GM21360 (cell line): Measurements from ENCODE around the gene CENPO.
"Not testable (repeated sequence)": the region's sequence is repeated elsewhere in the genome, so short reads cannot be mapped to it uniquely, and the experiment has no call there.

ENCODE experiments used
- ATAC-seq: cut with Tn5 transposase; IDR thresholded peaks from one replicate; pipeline ENCODE4 v1.9.1; 2021; ENCODE audit warnings: mild to moderate bottlenecking, moderate library complexity; ENCODE audit not compliant: unreplicated experiment

The CENPO gene

DNA sequence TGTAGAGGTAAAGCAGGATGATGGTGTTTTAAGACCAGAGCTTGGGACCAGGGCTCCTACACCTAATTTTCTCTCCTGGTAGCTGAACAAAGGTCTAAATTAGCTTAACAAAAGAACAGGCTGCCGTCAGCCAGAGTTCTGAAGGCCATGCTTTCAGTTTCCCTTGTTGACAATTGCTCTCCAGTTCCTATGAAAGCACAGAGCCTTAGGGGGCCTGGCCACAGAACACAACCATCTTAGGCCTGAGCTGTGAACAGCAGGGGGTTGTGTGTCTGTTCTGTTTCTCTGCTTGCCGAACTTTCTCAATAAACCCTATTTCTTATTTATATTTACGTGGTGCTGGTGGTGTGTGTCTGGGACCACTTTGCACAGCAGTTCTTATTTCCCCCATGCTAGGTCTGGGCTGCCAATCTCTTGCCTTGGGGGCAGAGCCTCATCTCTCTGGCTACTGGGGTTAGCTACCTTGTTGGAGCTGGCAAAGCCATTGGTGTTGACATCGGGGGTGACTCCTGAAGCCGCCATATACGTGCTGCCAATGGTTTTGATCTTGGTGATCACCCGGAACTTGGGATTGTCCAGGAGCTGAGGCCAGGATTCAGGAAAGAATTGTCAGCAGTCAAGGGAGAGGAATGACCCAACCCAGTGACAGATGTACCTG lies 29.0 kb downstream of the CENPO start:
- ATAC-seq, result no peak

DNA sequence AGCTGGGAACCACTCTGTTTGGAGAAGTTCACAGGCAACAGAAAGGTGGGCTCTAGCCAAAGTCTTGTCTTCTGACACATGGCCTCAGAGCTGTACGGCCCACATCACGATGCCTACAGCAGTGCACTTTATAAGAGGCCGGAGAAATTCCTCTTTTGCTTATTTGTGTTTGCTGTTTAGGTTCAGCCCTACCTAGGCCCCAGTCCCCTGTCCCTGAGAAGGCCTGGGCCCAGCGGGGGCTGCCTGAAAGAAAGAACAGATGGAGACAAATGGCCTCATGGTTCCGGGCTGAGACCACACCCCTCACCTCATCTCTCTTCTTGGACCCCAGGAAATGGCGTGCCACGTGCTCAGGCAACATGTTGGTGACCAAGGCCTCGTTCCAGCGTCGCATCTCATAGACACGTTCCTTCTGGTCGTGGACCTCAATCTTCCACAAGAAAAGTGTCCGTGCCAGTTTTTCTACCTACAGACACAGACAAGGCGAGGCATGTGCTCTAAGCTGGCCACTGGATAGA lies 30.9 kb downstream of the CENPO start:
- no peak for ATAC-seq

DNA sequence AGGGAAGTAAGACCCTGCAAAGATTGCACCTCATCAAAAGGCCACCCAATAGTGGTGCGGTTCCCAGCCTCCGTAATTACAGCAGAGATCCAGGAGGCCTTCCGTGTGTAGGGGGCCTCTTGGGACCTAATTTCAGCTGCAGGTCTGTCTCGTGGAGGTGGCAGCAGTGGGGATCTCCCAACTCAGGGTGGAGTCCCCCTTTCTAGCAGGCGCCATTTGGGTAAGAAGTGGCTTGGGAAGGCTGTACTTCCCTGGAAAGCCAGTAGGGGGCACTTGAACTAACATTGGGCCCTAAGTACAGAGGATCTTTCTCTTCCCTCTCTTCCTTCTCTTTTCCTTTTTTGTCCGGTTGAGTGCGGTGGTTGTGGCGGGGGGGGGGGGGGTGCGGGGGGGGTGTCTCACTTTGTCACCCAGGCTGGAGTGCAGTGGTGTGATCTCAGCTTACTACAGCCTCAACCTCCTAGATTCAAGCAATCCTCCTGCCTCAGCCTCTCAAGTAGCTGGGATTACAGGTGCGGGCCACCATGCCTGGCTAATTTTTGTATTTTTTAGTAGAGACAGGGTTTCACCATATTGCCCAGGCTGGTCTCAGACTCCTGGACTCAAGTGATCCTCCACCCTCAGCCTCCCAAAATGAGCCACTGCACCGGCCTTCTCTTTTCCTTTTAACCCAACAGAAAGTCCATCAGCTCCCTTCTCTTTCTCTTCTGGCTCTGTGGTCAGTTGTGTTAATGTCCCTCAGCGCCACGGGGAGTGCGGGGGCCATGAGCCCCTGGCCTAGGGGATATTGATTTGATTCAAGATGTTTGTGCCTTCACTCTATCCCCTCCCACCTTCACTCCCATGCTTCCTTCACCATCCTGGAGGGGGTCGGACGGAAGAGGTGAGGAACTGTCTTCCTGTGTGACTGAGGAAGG lies 32.0 kb downstream of the CENPO start:
- no peak for ATAC-seq

GRCh38 chr2:24825883-24826772 lies 32.9 kb downstream of the CENPO start:
- ATAC-seq, result no peak

- no peak for ATAC-seq
These were observed 33.5 kb downstream of the CENPO start for GRCh38 chr2:24826773-24827145.

DNA sequence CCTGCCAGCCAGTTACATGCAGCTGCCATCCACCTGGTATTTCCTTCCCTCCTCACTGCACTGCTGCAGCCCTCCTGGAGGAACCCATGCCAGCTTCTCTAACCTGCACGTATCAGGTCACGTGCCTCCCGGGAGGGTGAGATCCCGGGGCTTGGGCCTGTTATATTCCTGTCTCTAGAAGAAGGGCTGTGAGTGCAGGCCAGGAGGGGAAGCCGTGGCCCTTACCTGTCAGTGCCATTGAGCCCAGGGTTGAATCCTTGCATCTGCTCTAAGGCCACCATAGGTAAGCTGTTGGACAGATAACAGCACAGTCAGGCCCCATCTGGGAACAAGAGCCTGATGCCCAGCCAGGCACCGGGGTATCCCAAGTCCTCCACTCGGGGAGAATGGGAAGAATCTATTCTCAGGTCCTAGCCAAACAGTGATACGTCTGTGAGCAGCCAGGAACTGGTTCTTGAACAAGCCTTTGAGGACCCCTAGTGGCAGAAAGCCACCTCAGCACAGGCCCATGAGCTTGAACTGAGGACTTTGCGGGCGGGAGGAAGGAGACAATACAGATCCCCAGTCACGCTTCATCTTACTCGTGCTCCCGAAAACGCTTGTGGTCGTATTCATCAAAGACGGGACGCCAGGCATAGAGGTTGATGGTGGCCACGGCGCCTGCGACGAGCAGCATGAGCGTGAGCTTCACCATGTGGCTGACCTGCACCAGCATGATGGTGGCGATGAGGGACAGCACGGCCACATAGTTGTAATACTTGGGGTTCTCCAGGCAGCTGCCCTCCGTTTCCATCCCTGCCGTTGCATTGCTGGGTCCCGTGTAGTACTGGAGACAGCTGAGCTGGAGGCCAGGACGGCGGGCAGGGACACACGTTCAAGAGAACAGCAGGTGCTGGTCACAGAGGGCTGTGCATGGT lies 34.4 kb downstream of the CENPO start:
- no peak for ATAC-seq

GRCh38 chr2:24828238-24828996 lies 35.2 kb downstream of the CENPO start:
- ATAC-seq, result no peak

DNA sequence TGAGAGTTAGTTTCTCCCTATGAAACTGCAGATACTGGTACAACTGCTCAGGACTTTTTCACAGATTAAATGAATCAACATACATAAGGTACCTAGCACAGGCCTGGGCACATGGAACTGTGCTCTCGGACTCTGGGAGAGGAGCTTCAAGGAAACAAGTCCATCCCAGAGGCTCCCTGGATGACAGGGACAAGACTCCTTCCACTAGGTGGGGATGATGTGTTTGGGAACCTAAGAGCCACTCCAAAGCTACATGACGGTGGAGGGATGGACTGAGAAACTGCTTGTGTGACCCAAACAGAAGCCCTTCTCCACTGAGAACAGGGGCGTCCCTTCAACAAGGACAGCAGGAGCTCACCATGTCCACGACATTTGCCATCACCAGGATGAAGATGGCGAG lies 37.1 kb downstream of the CENPO start:
- no peak for ATAC-seq

- no peak for ATAC-seq
These were observed 37.6 kb downstream of the CENPO start for GRCh38 chr2:24830786-24831185.

GRCh38 chr2:24831221-24832072 lies 38.2 kb downstream of the CENPO start:
- no peak for ATAC-seq

GRCh38 chr2:24832073-24832461 lies 38.8 kb downstream of the CENPO start:
- ATAC-seq, result no peak

DNA sequence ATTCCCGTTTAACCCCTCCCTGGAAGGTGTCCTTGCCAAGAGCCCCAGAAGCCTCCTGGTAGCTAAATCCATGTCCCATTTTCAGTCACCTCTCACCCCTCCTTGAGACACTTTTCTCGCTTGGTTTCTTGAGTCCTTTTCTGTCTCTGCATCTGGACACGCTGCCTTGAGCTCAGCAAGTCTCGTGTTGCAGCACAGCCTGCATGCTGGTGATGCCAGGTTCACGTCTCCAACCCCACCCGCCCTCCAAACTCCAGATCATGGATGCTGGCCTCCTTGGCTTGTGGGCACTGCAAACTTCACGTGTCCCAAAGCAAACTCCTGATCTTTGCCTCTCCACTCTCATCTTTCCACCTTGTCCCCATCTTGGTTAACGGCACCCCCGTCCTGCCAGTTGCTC lies 39.3 kb downstream of the CENPO start:
- ATAC-seq, result no peak

DNA sequence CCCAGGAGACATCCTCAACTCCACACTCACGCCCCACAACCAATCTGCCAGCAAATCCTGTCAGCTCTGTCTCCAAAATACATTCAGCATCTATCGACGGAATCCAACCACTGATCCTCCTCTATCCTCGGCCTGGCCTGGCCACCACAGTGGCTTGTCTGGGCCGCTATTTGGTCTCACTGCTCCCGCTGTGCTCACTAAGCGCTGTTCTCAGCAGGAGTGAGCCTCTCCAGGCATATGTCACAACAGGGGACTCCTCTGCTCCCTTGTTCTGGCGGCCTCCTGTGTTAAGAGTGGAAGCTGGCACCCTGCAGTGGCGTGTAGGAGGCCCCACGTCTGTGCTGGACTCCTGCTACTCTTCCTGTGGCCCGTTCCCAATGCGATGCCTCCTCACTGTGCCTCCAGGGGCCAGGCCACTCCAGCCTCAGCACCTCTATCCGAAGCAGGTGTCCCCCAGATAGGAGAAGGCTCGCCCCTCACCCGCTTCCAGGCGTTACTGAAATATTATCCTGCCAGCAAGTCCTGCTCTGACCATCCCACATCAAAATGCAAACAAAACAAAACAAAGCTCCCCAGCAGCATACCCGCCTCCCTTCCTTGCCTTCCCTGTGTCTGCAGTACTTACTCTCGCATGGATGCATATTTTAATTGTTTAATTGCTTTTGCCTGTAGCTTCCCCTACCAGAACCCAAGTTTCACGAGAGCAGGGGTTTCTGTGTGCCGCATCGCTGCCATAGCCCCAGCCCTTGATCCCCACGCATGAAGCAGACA lies 39.9 kb downstream of the CENPO start:
- no peak for ATAC-seq

DNA sequence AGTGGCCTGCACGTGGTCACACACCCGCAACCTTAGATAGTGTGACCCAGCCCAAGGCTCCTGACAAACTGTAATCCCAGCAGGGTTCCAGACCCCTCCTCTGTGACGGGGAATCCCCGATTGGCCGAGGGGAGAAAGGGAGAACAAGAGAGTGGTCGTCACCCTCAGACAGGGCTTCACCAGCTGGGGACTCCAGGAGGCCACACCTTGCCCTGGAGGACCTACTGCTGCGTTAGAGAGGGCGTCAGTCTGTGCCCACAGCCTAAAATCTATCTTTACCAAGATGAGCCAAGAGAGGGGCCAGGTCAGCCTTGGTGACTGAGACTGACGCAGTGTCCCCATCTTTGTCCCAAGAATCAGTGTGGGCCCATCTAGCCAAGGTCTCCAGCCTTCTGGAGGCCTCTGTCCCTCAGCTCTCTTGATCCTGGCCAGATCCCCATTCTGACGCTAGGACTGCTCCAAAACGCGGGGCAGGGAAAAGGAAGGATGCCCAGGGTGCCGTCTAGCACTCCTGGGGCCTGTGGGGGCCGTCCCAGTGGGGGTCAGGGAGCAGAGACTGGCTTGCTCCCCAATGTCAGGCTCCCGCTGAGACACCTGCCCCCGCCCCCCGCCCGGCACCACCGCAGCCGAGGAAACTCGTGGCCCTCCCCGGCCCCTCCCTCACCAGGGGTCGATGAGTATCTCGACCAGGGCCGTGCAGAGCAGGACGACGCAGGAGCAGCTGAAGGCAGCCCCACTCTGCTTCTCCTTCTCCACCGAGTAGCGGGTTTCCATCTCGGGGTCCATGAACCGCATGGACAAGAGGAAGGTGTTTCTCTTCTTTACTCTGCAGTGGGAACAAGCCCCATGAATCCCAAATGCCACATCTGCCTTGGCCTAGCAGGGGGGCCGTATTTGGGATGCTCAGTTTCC lies 40.9 kb downstream of the CENPO start:
- no peak for ATAC-seq

- ATAC-seq, result no peak
These were observed 41.6 kb downstream of the CENPO start for GRCh38 chr2:24834733-24835395.

DNA sequence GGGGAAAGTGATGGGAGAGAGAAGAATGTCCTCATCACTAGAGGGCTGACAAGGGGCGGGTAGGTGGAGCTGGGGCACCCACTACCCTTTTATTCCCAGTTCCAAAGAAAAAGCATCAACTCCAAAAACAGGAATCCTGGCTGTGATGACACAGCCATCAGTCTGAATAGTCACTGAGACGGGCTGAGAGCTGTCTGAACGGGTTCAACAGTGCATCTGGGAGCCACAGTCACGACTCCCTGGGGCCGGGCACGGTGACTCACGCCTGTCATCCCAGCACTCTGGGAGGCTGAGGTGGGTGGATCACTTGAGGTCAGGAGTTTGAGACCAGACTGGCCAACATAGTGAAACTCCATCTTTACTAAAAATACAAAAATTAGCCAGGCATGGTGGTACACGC lies 42.2 kb downstream of the CENPO start:
- ATAC-seq, result not testable (repeated sequence)
